ENCODE results near the gene KLHL21.

Gene KLHL21

GRCh38 chr1:6554907-6555778 lies 47.5 kb downstream of the KLHL21 start, which contains the start of gene TAS1R1:
TSS of gene TAS1R1 (plus strand) at chr1:6555307. CDS start at chr1:6555374, 67 bp downstream.
- no peak for DNase-seq (ENCODE audit: low read depth in 1 of 2, low spot score in 1 of 2)

DNA sequence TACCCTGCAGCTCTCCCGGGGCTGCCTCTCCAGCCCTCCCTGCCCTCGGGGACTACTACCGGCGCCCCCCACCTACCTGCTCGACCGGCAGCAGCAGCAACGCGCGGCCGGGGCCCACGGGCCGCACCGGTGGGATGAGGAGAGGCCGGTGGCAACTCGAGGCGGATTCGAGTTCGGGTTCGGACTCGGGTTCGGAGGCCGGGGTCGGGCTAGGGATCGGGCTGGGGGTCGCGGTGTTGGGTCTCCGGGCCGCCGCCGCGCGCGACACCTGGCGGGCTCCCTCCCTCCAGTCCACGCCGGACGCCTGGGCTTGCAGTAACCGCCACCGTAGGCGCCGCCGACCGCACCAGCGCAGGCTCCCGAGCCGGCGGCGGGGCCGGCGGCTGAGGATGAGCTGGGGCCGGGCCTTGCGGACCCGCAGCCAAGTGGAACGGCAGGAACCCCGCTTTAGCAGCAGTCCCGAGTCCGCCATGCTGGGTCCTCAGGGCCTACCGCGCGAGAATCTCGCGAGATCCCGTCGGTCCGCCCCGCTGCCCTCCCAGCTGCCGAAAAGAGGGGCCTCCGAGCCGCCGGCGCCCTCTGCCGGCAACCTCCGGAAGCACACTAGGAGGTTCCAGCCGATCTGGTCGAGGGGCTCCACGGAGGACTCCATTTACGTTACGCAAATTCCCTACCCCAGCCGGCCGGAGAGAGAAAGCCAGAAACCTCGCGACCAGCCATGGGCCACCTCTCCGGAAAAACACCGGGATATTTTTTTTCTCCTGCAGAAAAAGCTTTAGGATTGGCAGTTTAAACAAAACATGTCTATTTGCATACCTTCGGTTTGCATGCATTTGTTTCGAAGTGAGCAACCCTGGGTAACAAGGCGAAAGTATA lies 48.4 kb downstream of the KLHL21 start, which contains the start of gene NOL9:
TSS of gene NOL9 (minus strand) at position 483 of the 876 bp plus-strand sequence. CDS start at position 472, 11 bp downstream.
- DNase-seq (ENCODE audit: low read depth in 1 of 2, low spot score in 1 of 2), result peak; percentile 93

GRCh38 chr1:6547301-6547700 lies 55.4 kb downstream of the KLHL21 start:
- no peak for DNase-seq (ENCODE audit: low read depth in 1 of 2, low spot score in 1 of 2)

- no peak for DNase-seq (ENCODE audit: low read depth in 1 of 2, low spot score in 1 of 2)
Measured at GRCh38 chr1:6546326-6546725, 56.3 kb downstream of the KLHL21 start.

- no peak for DNase-seq (ENCODE audit: low read depth in 1 of 2, low spot score in 1 of 2)
Measured at GRCh38 chr1:6545276-6546112, 57.2 kb downstream of the KLHL21 start.

GRCh38 chr1:6544831-6545230 lies 57.8 kb downstream of the KLHL21 start:
- DNase-seq (ENCODE audit: low read depth in 1 of 2, low spot score in 1 of 2), result no peak

Data from stimulated activated CD4-positive, alpha-beta T cell treated with anti-CD3 and anti-CD28 coated beads, Interleukin-15, amount 100 ng/mL, for 1 hour (primary cell).